HUES48 (cell line): ENCODE data around the gene TERT.
A peak's percentile ranks its signal among the peaks of the same experiment; 100 is the strongest.

Experiments used
- H3K27ac ChIP-seq: one replicate; pipeline ENCODE4 v1.7.0; 2013; ENCODE audit warnings: low read depth, low read length, inconsistent platforms
- H3K27me3 ChIP-seq: 2 replicates; pipeline ENCODE4 v1.6.1; 2013; ENCODE audit warnings: mild to moderate bottlenecking, low read length; ENCODE audit not compliant: control insufficient read depth, insufficient read depth
- H3K36me3 ChIP-seq: 2 replicates; pipeline ENCODE4 v1.6.1; 2013; ENCODE audit warnings: low read length; ENCODE audit not compliant: control insufficient read depth, insufficient read depth
- H3K4me1 ChIP-seq: 2 replicates; pipeline ENCODE4 v1.6.1; 2013; ENCODE audit warnings: mild to moderate bottlenecking, low read length; ENCODE audit not compliant: control insufficient read depth, insufficient read depth
- H3K4me3 ChIP-seq: 2 replicates; pipeline ENCODE4 v1.5.1; 2013; ENCODE audit warnings: mild to moderate bottlenecking, low read depth, low read length
- H3K9ac ChIP-seq: 2 replicates; pipeline ENCODE4 v1.6.1; 2013; ENCODE audit warnings: mild to moderate bottlenecking, low read depth, low read length, moderate library complexity
- H3K9me3 ChIP-seq: 2 replicates; pipeline ENCODE4 v1.6.1; 2013; ENCODE audit warnings: low read length; ENCODE audit not compliant: control insufficient read depth, insufficient read depth

The TERT gene

GRCh38 chr5:1299961-1300360, 5.1 kb upstream of the TERT start:
- no peaks in the 10 kb centered on the region for H3K36me3 ChIP-seq
- H3K27me3 ChIP-seq = peaks cover 7% of the 10 kb centered on the region; the same call in 1 of the 2 replicates
- H3K9ac ChIP-seq = no peak overlapping the region
- no peaks in the 10 kb centered on the region for H3K4me1 ChIP-seq
- H3K4me3 ChIP-seq = no peak overlapping the region
- no peak overlapping the region for H3K27ac ChIP-seq
- H3K9me3 ChIP-seq = no peaks in the 10 kb centered on the region

GRCh38 chr5:1299511-1299850, 4.6 kb upstream of the TERT start:
- no peak overlapping the region for H3K4me3 ChIP-seq
- H3K36me3 ChIP-seq = no peaks in the 10 kb centered on the region
- no peaks in the 10 kb centered on the region for H3K4me1 ChIP-seq
- no peak overlapping the region for H3K27ac ChIP-seq
- H3K27me3 ChIP-seq = peaks cover 7% of the 10 kb centered on the region; the same call in 1 of the 2 replicates
- H3K9ac ChIP-seq = no peak overlapping the region
- H3K9me3 ChIP-seq = no peaks in the 10 kb centered on the region

DNA sequence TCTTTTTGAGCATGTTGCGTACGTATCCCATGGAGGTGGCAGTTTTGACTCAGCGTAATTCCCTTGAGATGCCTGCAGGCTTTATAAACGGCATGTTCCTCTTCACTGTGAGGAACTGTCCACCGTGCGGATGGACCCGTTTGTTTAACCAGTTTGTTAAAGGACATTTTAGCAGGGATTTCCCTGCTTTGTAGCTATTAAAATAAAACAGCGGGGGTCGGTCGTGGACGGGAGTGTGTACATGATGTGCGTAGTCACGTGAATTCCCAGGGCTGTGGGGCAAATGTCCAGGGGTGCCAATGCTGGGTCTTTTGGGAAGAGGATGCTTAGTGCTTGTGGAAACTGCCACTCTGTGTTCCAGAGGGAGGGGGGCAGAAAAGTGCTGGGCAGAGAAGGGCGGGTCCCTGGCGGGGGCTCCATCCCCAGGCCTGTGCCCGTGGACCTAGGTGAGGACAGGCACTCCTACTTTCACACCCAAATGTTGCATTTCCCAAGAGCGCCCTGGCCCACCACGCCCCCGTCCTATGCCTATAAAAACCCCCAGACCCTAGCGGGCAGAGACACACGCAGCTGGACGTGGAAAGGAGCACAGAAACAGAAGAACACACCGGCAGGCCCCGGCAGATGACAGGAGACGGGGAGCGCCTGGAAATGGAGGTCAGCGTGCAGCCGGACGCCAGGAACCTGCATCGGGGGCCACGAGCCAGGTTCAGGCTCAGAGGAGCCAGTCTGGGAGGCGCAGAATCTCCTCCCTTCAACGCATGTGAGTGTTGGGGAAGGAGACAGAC, 4.0 kb upstream of the TERT start:
- H3K9ac ChIP-seq = no peak overlapping the region
- no peak overlapping the region for H3K27ac ChIP-seq
- H3K9me3 ChIP-seq = no peaks in the 10 kb centered on the region
- peaks cover 7% of the 10 kb centered on the region; the same call in 1 of the 2 replicates for H3K27me3 ChIP-seq
- no peaks in the 10 kb centered on the region for H3K36me3 ChIP-seq
- H3K4me3 ChIP-seq = no peak overlapping the region
- H3K4me1 ChIP-seq = no peaks in the 10 kb centered on the region

DNA sequence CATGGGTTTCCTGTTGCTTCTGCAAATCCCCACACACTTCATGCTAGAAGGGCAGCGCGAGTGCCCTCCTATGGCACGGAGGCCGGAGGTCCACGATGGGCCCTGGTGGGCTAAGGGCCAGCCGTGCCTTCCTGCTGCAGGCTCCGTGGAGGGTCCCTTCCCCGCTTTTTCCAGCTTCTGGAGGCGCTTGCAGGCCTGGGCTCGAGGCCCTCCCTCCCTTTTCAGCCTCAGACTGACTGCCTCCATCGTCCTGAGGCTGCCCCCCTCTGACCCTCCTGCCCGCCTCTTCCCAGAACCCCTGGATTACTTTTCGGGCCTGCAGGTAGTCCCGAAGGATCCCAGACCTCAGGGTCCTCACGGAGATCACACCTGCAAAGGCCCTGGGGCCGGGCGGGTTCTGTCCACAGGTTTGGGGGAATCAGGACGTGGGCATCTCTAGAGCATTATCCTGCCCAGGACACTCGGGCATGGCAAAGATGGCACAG, 3.2 kb upstream of the TERT start:
- H3K36me3 ChIP-seq = peaks cover under 1% of the 10 kb centered on the region; the same call in 1 of the 2 replicates
- H3K4me3 ChIP-seq = no peak overlapping the region
- H3K4me1 ChIP-seq = no peaks in the 10 kb centered on the region
- no peaks in the 10 kb centered on the region for H3K9me3 ChIP-seq
- H3K27me3 ChIP-seq = peaks cover 7% of the 10 kb centered on the region; the same call in 1 of the 2 replicates
- H3K27ac ChIP-seq = no peak overlapping the region
- no peak overlapping the region for H3K9ac ChIP-seq

- Histone ChIP-seq H3K9me3 (no peaks in the 10 kb centered on the region), H3K36me3 (peaks cover 5% of the 10 kb centered on the region; the same call in 1 of the 2 replicates), H3K4me1 (no peaks in the 10 kb centered on the region), H3K4me3 (no peak overlapping the region), H3K27ac (no peak overlapping the region), H3K27me3 (peaks cover 7% of the 10 kb centered on the region; the same call in 1 of the 2 replicates), H3K9ac (no peak overlapping the region)
Observed at GRCh38 chr5:1297243-1297642, 2.4 kb upstream of the TERT start.

DNA sequence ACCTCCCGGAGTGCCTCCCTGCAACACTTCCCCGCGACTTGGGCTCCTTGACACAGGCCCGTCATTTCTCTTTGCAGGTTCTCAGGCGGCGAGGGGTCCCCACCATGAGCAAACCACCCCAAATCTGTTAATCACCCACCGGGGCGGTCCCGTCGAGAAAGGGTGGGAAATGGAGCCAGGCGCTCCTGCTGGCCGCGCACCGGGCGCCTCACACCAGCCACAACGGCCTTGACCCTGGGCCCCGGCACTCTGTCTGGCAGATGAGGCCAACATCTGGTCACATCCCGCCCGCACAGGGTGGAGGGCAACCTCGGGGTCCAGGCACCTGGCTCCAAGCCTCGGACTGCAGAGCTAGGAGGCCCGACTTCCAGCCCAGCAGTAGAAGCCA, 776 bp upstream of the TERT start:
- Histone ChIP-seq H3K4me3 (peak overlapping the region; percentile 59), H3K36me3 (peaks cover 10% of the 10 kb centered on the region), H3K27me3 (peaks cover 7% of the 10 kb centered on the region; the same call in 1 of the 2 replicates), H3K4me1 (no peaks in the 10 kb centered on the region), H3K27ac (no peak overlapping the region), H3K9ac (no peak overlapping the region), H3K9me3 (no peaks in the 10 kb centered on the region)

GRCh38 chr5:1294206-1294834, 548 bp downstream of the TERT start:
- no peaks in the 10 kb centered on the region for H3K4me1 ChIP-seq

GRCh38 chr5:1293416-1294205, 1.3 kb downstream of the TERT start:
- H3K36me3 ChIP-seq = peaks cover 11% of the 10 kb centered on the region
- H3K4me3 ChIP-seq = no peak overlapping the region
- H3K4me1 ChIP-seq = no peaks in the 10 kb centered on the region
- H3K9ac ChIP-seq = no peak overlapping the region; the same call in 1 of the 2 replicates
- H3K27ac ChIP-seq = no peak overlapping the region
- no peaks in the 10 kb centered on the region for H3K9me3 ChIP-seq
- H3K27me3 ChIP-seq = peaks cover 7% of the 10 kb centered on the region; the same call in 1 of the 2 replicates

More at GRCh38 chr5:1294206-1294834, 548 bp downstream of the TERT start:
- Histone ChIP-seq H3K9me3 (no peaks in the 10 kb centered on the region), H3K27me3 (peaks cover 7% of the 10 kb centered on the region; the same call in 1 of the 2 replicates), H3K36me3 (peaks cover 10% of the 10 kb centered on the region), H3K9ac (peak overlapping the region; percentile 18; the same call in 1 of the 2 replicates), H3K4me3 (peak overlapping the region; percentile 59; the same call in 1 of the 2 replicates), H3K27ac (no peak overlapping the region)

GRCh38 chr5:1292846-1293415, 1.9 kb downstream of the TERT start:
- no peak overlapping the region for H3K4me3 ChIP-seq
- no peaks in the 10 kb centered on the region for H3K9me3 ChIP-seq
- no peak overlapping the region for H3K27ac ChIP-seq
- H3K27me3 ChIP-seq = peaks cover 7% of the 10 kb centered on the region; the same call in 1 of the 2 replicates
- peaks cover 13% of the 10 kb centered on the region for H3K36me3 ChIP-seq
- no peaks in the 10 kb centered on the region for H3K4me1 ChIP-seq
- H3K9ac ChIP-seq = no peak overlapping the region

GRCh38 chr5:1292139-1292538, 2.7 kb downstream of the TERT start:
- Histone ChIP-seq H3K9ac (no peak overlapping the region), H3K4me1 (no peaks in the 10 kb centered on the region), H3K27me3 (peaks cover 7% of the 10 kb centered on the region; the same call in 1 of the 2 replicates), H3K27ac (no peak overlapping the region), H3K4me3 (no peak overlapping the region), H3K9me3 (no peaks in the 10 kb centered on the region), H3K36me3 (peaks cover 17% of the 10 kb centered on the region)
